Spleen (tissue), 7 donors: Measurements from ENCODE around the gene GPNMB.

Source experiments
- POLR2A ChIP-seq, 3 donors: fragments of 450-650 bp; IDR thresholded peaks; one replicate each; pipeline ENCODE4 v1.5.1; 2017; ENCODE audit warnings: antibody characterized with exemption in 3 of 3, mild to moderate bottlenecking in 1 of 3
- POLR2AphosphoS5 ChIP-seq, 3 donors: sonication (generic); formaldehyde crosslinking; IDR thresholded peaks; one replicate each; pipeline ENCODE4 v1.5.1; 2017; ENCODE audit warnings: antibody characterized with exemption in 3 of 3
- TF ChIP-seq, protein P1 (sequence below), 11 experiments: fragments of 200-600 bp in 7 of 11; fragments of 450-650 bp in 4 of 11; sonication (generic) in 4 of 11; IDR thresholded peaks in 8 of 11; conservative IDR thresholded peaks in 3 of 11; 1 replicate in 7 of 11; 2 replicates in 4 of 11; pipeline versions ENCODE4 v1.4.0 to v1.8.0; 2016 to 2021; ENCODE audit warnings: antibody characterized with exemption in 11 of 11, inconsistent platforms in 4 of 11, mild to moderate bottlenecking in 1 of 11
- donor health status: DM: no; HTN: no; CAD: no; lungs with moderate emphysema.
- donor health status: DM: no; HTN: no; CAD: no.
- donor health status: DM: no; HTN: no; CAD: no.

DNA sequence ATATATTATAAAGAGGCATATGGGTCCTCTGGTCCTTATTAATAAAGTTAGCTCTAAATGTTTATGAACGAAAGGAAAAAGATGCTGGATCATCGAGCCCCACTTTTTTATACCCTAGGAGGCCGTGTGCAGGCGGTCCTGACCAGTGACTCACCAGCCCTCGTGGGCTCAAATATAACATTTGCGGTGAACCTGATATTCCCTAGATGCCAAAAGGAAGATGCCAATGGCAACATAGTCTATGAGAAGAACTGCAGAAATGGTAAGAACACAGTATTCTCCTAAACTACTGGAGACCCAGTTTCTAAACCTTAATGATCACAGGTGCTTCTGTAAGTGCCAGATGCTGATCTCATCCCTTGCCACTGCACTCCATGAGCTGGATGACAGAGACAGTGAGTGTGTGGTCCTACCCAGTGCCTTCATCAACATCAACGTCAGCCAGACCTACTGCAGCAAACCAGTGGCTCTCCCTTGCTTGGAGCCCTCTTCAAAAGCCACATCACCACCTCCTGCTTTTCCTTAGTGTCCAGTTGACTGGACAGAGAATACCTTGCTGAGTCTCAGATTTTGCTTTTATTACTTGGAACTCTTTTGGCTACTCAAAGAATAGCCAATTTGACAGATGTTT, 7.6 kb downstream of the GPNMB start:
- TF ChIP-seq, protein P1, sequence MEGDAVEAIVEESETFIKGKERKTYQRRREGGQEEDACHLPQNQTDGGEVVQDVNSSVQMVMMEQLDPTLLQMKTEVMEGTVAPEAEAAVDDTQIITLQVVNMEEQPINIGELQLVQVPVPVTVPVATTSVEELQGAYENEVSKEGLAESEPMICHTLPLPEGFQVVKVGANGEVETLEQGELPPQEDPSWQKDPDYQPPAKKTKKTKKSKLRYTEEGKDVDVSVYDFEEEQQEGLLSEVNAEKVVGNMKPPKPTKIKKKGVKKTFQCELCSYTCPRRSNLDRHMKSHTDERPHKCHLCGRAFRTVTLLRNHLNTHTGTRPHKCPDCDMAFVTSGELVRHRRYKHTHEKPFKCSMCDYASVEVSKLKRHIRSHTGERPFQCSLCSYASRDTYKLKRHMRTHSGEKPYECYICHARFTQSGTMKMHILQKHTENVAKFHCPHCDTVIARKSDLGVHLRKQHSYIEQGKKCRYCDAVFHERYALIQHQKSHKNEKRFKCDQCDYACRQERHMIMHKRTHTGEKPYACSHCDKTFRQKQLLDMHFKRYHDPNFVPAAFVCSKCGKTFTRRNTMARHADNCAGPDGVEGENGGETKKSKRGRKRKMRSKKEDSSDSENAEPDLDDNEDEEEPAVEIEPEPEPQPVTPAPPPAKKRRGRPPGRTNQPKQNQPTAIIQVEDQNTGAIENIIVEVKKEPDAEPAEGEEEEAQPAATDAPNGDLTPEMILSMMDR (IDR thresholded peaks at IDR 0.05 in 8 of 11, conservative IDR thresholded peaks at IDR 0.05 in 3 of 11) = no peak
- no peak for TF ChIP-seq POLR2A (IDR thresholded peaks at IDR 0.05)
- no peak for TF ChIP-seq POLR2AphosphoS5 (IDR thresholded peaks at IDR 0.05)
